HG03066 (cell line): ENCODE results near the gene CYSLTR1.
A peak's percentile ranks its signal among the peaks of the same experiment; 100 is the strongest.
"Not testable (repeated sequence)": the region's sequence is repeated elsewhere in the genome, so short reads cannot be mapped to it uniquely, and the experiment has no call there.

Experiments used
- ATAC-seq: cut with Tn5 transposase; IDR thresholded peaks from one replicate; pipeline ENCODE4 v1.9.1; 2021; ENCODE audit warnings: low read depth; ENCODE audit not compliant: unreplicated experiment

CYSLTR1 gene

GRCh38 chrX:78327370-78328086 is at the start of gene CYSLTR1:
TSS of gene CYSLTR1 (minus strand) at chrX:78327611. CDS start at chrX:78273746, 53,865 bp downstream.
- ATAC-seq, result peak; percentile 47

GRCh38 chrX:78377186-78377585 is 49.8 kb upstream of the CYSLTR1 start:
- no peak for ATAC-seq

GRCh38 chrX:78375894-78376293 is 48.5 kb upstream of the CYSLTR1 start:
- ATAC-seq, result no peak

- no peak for ATAC-seq
These were observed 39.2 kb upstream of the CYSLTR1 start for GRCh38 chrX:78366576-78366975.

- no peak for ATAC-seq
These were observed 30.1 kb upstream of the CYSLTR1 start for GRCh38 chrX:78357342-78358055.

- peak; percentile 57 for ATAC-seq
These were observed 6.1 kb upstream of the CYSLTR1 start for GRCh38 chrX:78333521-78333920.

- no peak for ATAC-seq
These were observed 4.3 kb upstream of the CYSLTR1 start for GRCh38 chrX:78331708-78332107.

- no peak for ATAC-seq
These were observed 3.1 kb upstream of the CYSLTR1 start for GRCh38 chrX:78330540-78330939.

GRCh38 chrX:78330068-78330467 is 2.7 kb upstream of the CYSLTR1 start:
- no peak for ATAC-seq

GRCh38 chrX:78329486-78329885 is 2.1 kb upstream of the CYSLTR1 start:
- ATAC-seq, result no peak

- no peak for ATAC-seq
These were observed 1.0 kb downstream of the CYSLTR1 start for GRCh38 chrX:78326401-78326800.

GRCh38 chrX:78322863-78323262 is 4.5 kb downstream of the CYSLTR1 start:
- no peak for ATAC-seq

- ATAC-seq, result peak; percentile 94
These were observed 5.6 kb downstream of the CYSLTR1 start for GRCh38 chrX:78321809-78322208.

GRCh38 chrX:78316265-78316664 is 11.1 kb downstream of the CYSLTR1 start:
- no peak for ATAC-seq

GRCh38 chrX:78315745-78316144 is 11.7 kb downstream of the CYSLTR1 start:
- no peak for ATAC-seq

GRCh38 chrX:78314561-78314960 is 12.8 kb downstream of the CYSLTR1 start:
- ATAC-seq, result peak; percentile 81

- ATAC-seq, result no peak
These were observed 13.9 kb downstream of the CYSLTR1 start for GRCh38 chrX:78313526-78313925.

- ATAC-seq, result no peak
These were observed 19.7 kb downstream of the CYSLTR1 start for GRCh38 chrX:78307665-78308064.

- no peak for ATAC-seq
These were observed 24.3 kb downstream of the CYSLTR1 start for GRCh38 chrX:78303086-78303485.

- not testable (repeated sequence) for ATAC-seq
These were observed 26.5 kb downstream of the CYSLTR1 start for GRCh38 chrX:78300933-78301332.

GRCh38 chrX:78283511-78283910 is 43.9 kb downstream of the CYSLTR1 start:
- ATAC-seq, result no peak

- ATAC-seq, result no peak
These were observed 90.3 kb downstream of the CYSLTR1 start for GRCh38 chrX:78237127-78237526.
